GM21526 (cell line): Measurements from ENCODE around the gene AXL.
"Not testable (repeated sequence)": the region's sequence is repeated elsewhere in the genome, so short reads cannot be mapped to it uniquely, and the experiment has no call there.

Experiments used
- ATAC-seq: cut with Tn5 transposase; IDR thresholded peaks from one replicate; pipeline ENCODE4 v1.9.1; 2021; ENCODE audit warnings: moderate library complexity; ENCODE audit not compliant: unreplicated experiment, low FRiP score

Gene AXL

GRCh38 chr19:41206456-41206855 is 12.6 kb upstream of the AXL start:
- no peak for ATAC-seq

- no peak for ATAC-seq
Observed at GRCh38 chr19:41206926-41207750, 11.9 kb upstream of the AXL start.

- ATAC-seq: no peak
Observed at GRCh38 chr19:41214161-41214560, 4.9 kb upstream of the AXL start.

GRCh38 chr19:41217741-41218140 is 1.3 kb upstream of the AXL start:
- ATAC-seq: no peak

GRCh38 chr19:41218249-41218614 is 791 bp upstream of the AXL start:
- ATAC-seq: no peak

GRCh38 chr19:41219924-41220567 is 1.0 kb downstream of the AXL start:
- no peak for ATAC-seq

- no peak for ATAC-seq
Observed at GRCh38 chr19:41220811-41221210, 1.8 kb downstream of the AXL start.

- no peak for ATAC-seq
Observed at GRCh38 chr19:41221514-41222205, 2.6 kb downstream of the AXL start.

- no peak for ATAC-seq
Observed at GRCh38 chr19:41222240-41222639, 3.2 kb downstream of the AXL start.

- ATAC-seq: no peak
Observed at GRCh38 chr19:41223431-41224234, 4.6 kb downstream of the AXL start.

GRCh38 chr19:41224632-41225031 is 5.6 kb downstream of the AXL start:
- no peak for ATAC-seq

GRCh38 chr19:41225238-41226052 is 6.4 kb downstream of the AXL start:
- ATAC-seq: no peak

GRCh38 chr19:41226053-41226873 is 7.2 kb downstream of the AXL start:
- no peak for ATAC-seq

GRCh38 chr19:41226874-41227390 is 7.9 kb downstream of the AXL start:
- ATAC-seq: no peak

GRCh38 chr19:41228486-41228885 is 9.5 kb downstream of the AXL start:
- no peak for ATAC-seq

GRCh38 chr19:41229338-41229737 is 10.3 kb downstream of the AXL start:
- ATAC-seq: not testable (repeated sequence)

- no peak for ATAC-seq
Observed at GRCh38 chr19:41230067-41230857, 11.2 kb downstream of the AXL start.

GRCh38 chr19:41232686-41233085 is 13.7 kb downstream of the AXL start:
- ATAC-seq: no peak
